Activated gamma-delta T cell treated with anti-CD3 and anti-CD28 coated beads, Interleukin-2, amount 50 U/mL, for 16 hours (primary cell): ENCODE measurements around the gene EIF4A2.

Experiments
- DNase-seq: peaks from one replicate; pipeline ENCODE4 v3.0.0-alpha.2; 2020; ENCODE audit warnings: low read depth

Gene EIF4A2

GRCh38 chr3:186783058-186783730 is at the start of gene EIF4A2:
Gene EIF4A2 (plus strand): TSS chr3:186783577. CDS start chr3:186783611, 34 bp downstream.
- peak; percentile 82 for DNase-seq

- DNase-seq: no peak
These were observed 40.6 kb upstream of the EIF4A2 start for GRCh38 chr3:186742618-186743380.

- no peak for DNase-seq
These were observed 39.7 kb upstream of the EIF4A2 start for GRCh38 chr3:186743666-186744065.

- DNase-seq: no peak
These were observed 37.4 kb upstream of the EIF4A2 start for GRCh38 chr3:186746008-186746407.

GRCh38 chr3:186750316-186750715 is 33.1 kb upstream of the EIF4A2 start:
- DNase-seq: no peak

- DNase-seq: no peak
These were observed 31.9 kb upstream of the EIF4A2 start for GRCh38 chr3:186751480-186751879.

- DNase-seq: no peak
These were observed 29.4 kb upstream of the EIF4A2 start for GRCh38 chr3:186754006-186754405.

GRCh38 chr3:186754871-186755270 is 28.5 kb upstream of the EIF4A2 start:
- no peak for DNase-seq

- no peak for DNase-seq
These were observed 26.2 kb upstream of the EIF4A2 start for GRCh38 chr3:186757214-186757613.

GRCh38 chr3:186757686-186758220 is 25.6 kb upstream of the EIF4A2 start:
- no peak for DNase-seq

GRCh38 chr3:186759231-186759930 is 24.0 kb upstream of the EIF4A2 start:
- DNase-seq: no peak

- DNase-seq: no peak
These were observed 23.1 kb upstream of the EIF4A2 start for GRCh38 chr3:186760141-186760833.

- DNase-seq: no peak
These were observed 22.4 kb upstream of the EIF4A2 start for GRCh38 chr3:186760897-186761447.

- no peak for DNase-seq
These were observed 11.1 kb upstream of the EIF4A2 start for GRCh38 chr3:186772281-186772694.

- peak; percentile 53 for DNase-seq
These were observed 10.5 kb upstream of the EIF4A2 start for GRCh38 chr3:186772701-186773417.

GRCh38 chr3:186775999-186776398 is 7.4 kb upstream of the EIF4A2 start:
- DNase-seq: no peak

- no peak for DNase-seq
These were observed 4.2 kb upstream of the EIF4A2 start for GRCh38 chr3:186779204-186779603.

GRCh38 chr3:186782542-186783057 is 777 bp upstream of the EIF4A2 start:
- DNase-seq: no peak

GRCh38 chr3:186783731-186784515 is 546 bp downstream of the EIF4A2 start:
- DNase-seq: peak; percentile 66
